Pons (tissue), 1 donor: ENCODE data around the gene MAP1LC3A.
A peak's percentile ranks its signal among the peaks of the same experiment; 100 is the strongest.

Experiments
- DNase-seq: peaks from one replicate; pipeline ENCODE4 v3.0.0-alpha.2; 2016; ENCODE audit warnings: low spot score

MAP1LC3A gene

GRCh38 chr20:34549291-34549928 lies 9.1 kb upstream of the MAP1LC3A start:
- DNase-seq: no peak

GRCh38 chr20:34549929-34550305 lies 8.6 kb upstream of the MAP1LC3A start:
- DNase-seq: no peak

- DNase-seq: no peak
These were observed 5.9 kb upstream of the MAP1LC3A start for GRCh38 chr20:34552569-34552968.

- DNase-seq: no peak
These were observed 5.1 kb upstream of the MAP1LC3A start for GRCh38 chr20:34553366-34553867.

GRCh38 chr20:34557936-34558319 lies 590 bp upstream of the MAP1LC3A start:
- DNase-seq: no peak

- DNase-seq: no peak
These were observed 1.0 kb downstream of the MAP1LC3A start for GRCh38 chr20:34559311-34560140.

GRCh38 chr20:34560141-34560523 lies 1.6 kb downstream of the MAP1LC3A start:
- DNase-seq: peak; percentile 88

GRCh38 chr20:34560614-34561013 lies 2.1 kb downstream of the MAP1LC3A start:
- no peak for DNase-seq

- DNase-seq: no peak
These were observed 3.1 kb downstream of the MAP1LC3A start for GRCh38 chr20:34561661-34562060.

- no peak for DNase-seq
These were observed 4.1 kb downstream of the MAP1LC3A start for GRCh38 chr20:34562641-34563040.

GRCh38 chr20:34564833-34565232 lies 6.3 kb downstream of the MAP1LC3A start:
- DNase-seq: no peak

- DNase-seq: no peak
These were observed 8.7 kb downstream of the MAP1LC3A start for GRCh38 chr20:34566978-34567891.

- DNase-seq: no peak
These were observed 9.7 kb downstream of the MAP1LC3A start for GRCh38 chr20:34567892-34568865.

- DNase-seq: no peak
These were observed 11.1 kb downstream of the MAP1LC3A start for GRCh38 chr20:34569598-34569997.

GRCh38 chr20:34570859-34571306 lies 12.4 kb downstream of the MAP1LC3A start:
- DNase-seq: no peak

GRCh38 chr20:34571753-34572152 lies 13.2 kb downstream of the MAP1LC3A start:
- no peak for DNase-seq

GRCh38 chr20:34573541-34574300 lies 15.2 kb downstream of the MAP1LC3A start:
- no peak for DNase-seq

- no peak for DNase-seq
These were observed 15.9 kb downstream of the MAP1LC3A start for GRCh38 chr20:34574426-34574825.

- DNase-seq: no peak
These were observed 16.3 kb downstream of the MAP1LC3A start for GRCh38 chr20:34574861-34575260.

- DNase-seq: no peak
These were observed 16.8 kb downstream of the MAP1LC3A start for GRCh38 chr20:34575271-34575670.
